ENCODE results near the gene RIT2.

RIT2 gene

GRCh38 chr18:43061816-43062215, 53.7 kb downstream of the RIT2 start:
- H3K27me3 Mint-ChIP-seq, result no peaks in the 10 kb centered on the region
- H3K9me3 Mint-ChIP-seq, result no peaks in the 10 kb centered on the region
- no peak overlapping the region for H3K4me3 Mint-ChIP-seq
- no peaks in the 10 kb centered on the region for H3K4me1 Mint-ChIP-seq
- H3K36me3 Mint-ChIP-seq, result no peaks in the 10 kb centered on the region
- CTCF ChIA-PET, result no interaction called here
- H3K27ac Mint-ChIP-seq, result no peak overlapping the region
- DNase-seq, result no peak

GRCh38 chr18:43061318-43061717, 54.2 kb downstream of the RIT2 start:
- H3K4me1 Mint-ChIP-seq, result no peaks in the 10 kb centered on the region
- no peak overlapping the region for H3K4me3 Mint-ChIP-seq
- CTCF ChIA-PET, result no interaction called here
- H3K9me3 Mint-ChIP-seq, result no peaks in the 10 kb centered on the region
- no peaks in the 10 kb centered on the region for H3K36me3 Mint-ChIP-seq
- no peak for DNase-seq
- no peaks in the 10 kb centered on the region for H3K27me3 Mint-ChIP-seq
- H3K27ac Mint-ChIP-seq, result no peak overlapping the region

- Mint-ChIP-seq H3K27me3 (no peaks in the 10 kb centered on the region), H3K36me3 (no peaks in the 10 kb centered on the region), H3K9me3 (no peaks in the 10 kb centered on the region), H3K4me1 (no peaks in the 10 kb centered on the region), H3K27ac (no peak overlapping the region), H3K4me3 (no peak overlapping the region)
- CTCF ChIA-PET, result no interaction called here
- DNase-seq, result no peak
Measured at GRCh38 chr18:43060020-43060419, 55.5 kb downstream of the RIT2 start.

GRCh38 chr18:43054815-43055519, 60.5 kb downstream of the RIT2 start:
- CTCF ChIA-PET, result no interaction called here
- Mint-ChIP-seq H3K9me3 (peaks cover 1% of the 10 kb centered on the region), H3K36me3 (no peaks in the 10 kb centered on the region), H3K4me3 (no peak overlapping the region), H3K4me1 (no peaks in the 10 kb centered on the region), H3K27ac (no peak overlapping the region), H3K27me3 (no peaks in the 10 kb centered on the region)
- no peak for DNase-seq

- Mint-ChIP-seq H3K9me3 (peaks cover 3% of the 10 kb centered on the region), H3K36me3 (no peaks in the 10 kb centered on the region), H3K4me1 (no peaks in the 10 kb centered on the region), H3K27ac (no peak overlapping the region), H3K4me3 (no peak overlapping the region), H3K27me3 (no peaks in the 10 kb centered on the region)
- CTCF ChIA-PET, result no interaction called here
- DNase-seq, result no peak
Measured at GRCh38 chr18:43049021-43049420, 66.5 kb downstream of the RIT2 start.

- H3K9me3 Mint-ChIP-seq, result peaks cover 5% of the 10 kb centered on the region
- no peaks in the 10 kb centered on the region for H3K27me3 Mint-ChIP-seq
- H3K4me3 Mint-ChIP-seq, result no peak overlapping the region
- DNase-seq, result no peak
- CTCF ChIA-PET, result no interaction called here
- H3K4me1 Mint-ChIP-seq, result no peaks in the 10 kb centered on the region
- no peaks in the 10 kb centered on the region for H3K36me3 Mint-ChIP-seq
- H3K27ac Mint-ChIP-seq, result no peak overlapping the region
Measured at GRCh38 chr18:43046322-43046721, 69.2 kb downstream of the RIT2 start.

GRCh38 chr18:43043626-43044025, 71.9 kb downstream of the RIT2 start:
- no peak for DNase-seq
- Mint-ChIP-seq H3K27ac (no peak overlapping the region), H3K4me1 (no peaks in the 10 kb centered on the region), H3K4me3 (no peak overlapping the region), H3K36me3 (no peaks in the 10 kb centered on the region), H3K27me3 (no peaks in the 10 kb centered on the region), H3K9me3 (peaks cover 7% of the 10 kb centered on the region)
- CTCF ChIA-PET, result no interaction called here

- CTCF ChIA-PET, result no interaction called here
- H3K36me3 Mint-ChIP-seq, result no peaks in the 10 kb centered on the region
- H3K4me1 Mint-ChIP-seq, result no peaks in the 10 kb centered on the region
Measured at GRCh38 chr18:43040281-43040680, 75.2 kb downstream of the RIT2 start.

GRCh38 chr18:43034683-43035500, 80.6 kb downstream of the RIT2 start:
- H3K27ac Mint-ChIP-seq, result no peak overlapping the region
- H3K27me3 Mint-ChIP-seq, result no peaks in the 10 kb centered on the region
- H3K9me3 Mint-ChIP-seq, result no peaks in the 10 kb centered on the region
- DNase-seq, result no peak
- CTCF ChIA-PET, result no interaction called here
- no peaks in the 10 kb centered on the region for H3K36me3 Mint-ChIP-seq
- no peak overlapping the region for H3K4me3 Mint-ChIP-seq
- H3K4me1 Mint-ChIP-seq, result no peaks in the 10 kb centered on the region

More at GRCh38 chr18:43040281-43040680, 75.2 kb downstream of the RIT2 start:
- no peak for DNase-seq
- Mint-ChIP-seq H3K27ac (no peak overlapping the region), H3K9me3 (peaks cover 5% of the 10 kb centered on the region), H3K27me3 (no peaks in the 10 kb centered on the region), H3K4me3 (no peak overlapping the region)

GRCh38 chr18:43031169-43031568, 84.3 kb downstream of the RIT2 start:
- Mint-ChIP-seq H3K4me3 (no peak overlapping the region), H3K9me3 (no peaks in the 10 kb centered on the region), H3K27me3 (no peaks in the 10 kb centered on the region), H3K36me3 (no peaks in the 10 kb centered on the region), H3K27ac (no peak overlapping the region), H3K4me1 (no peaks in the 10 kb centered on the region)
- CTCF ChIA-PET, result no interaction called here
- no peak for DNase-seq

- no peak for DNase-seq
- Mint-ChIP-seq H3K9me3 (no peaks in the 10 kb centered on the region), H3K27ac (no peak overlapping the region), H3K4me1 (no peaks in the 10 kb centered on the region), H3K4me3 (no peak overlapping the region), H3K36me3 (no peaks in the 10 kb centered on the region), H3K27me3 (no peaks in the 10 kb centered on the region)
- CTCF ChIA-PET, result no interaction called here
Measured at GRCh38 chr18:43029414-43029813, 86.1 kb downstream of the RIT2 start.

- CTCF ChIA-PET, result no interaction called here
Measured at GRCh38 chr18:43022874-43023273, 92.6 kb downstream of the RIT2 start.

GRCh38 chr18:43017622-43018021, 97.9 kb downstream of the RIT2 start:
- CTCF ChIA-PET, result no interaction called here
- no peak overlapping the region for H3K27ac Mint-ChIP-seq

More at GRCh38 chr18:43022874-43023273, 92.6 kb downstream of the RIT2 start:
- H3K36me3 Mint-ChIP-seq, result no peaks in the 10 kb centered on the region
- no peak overlapping the region for H3K4me3 Mint-ChIP-seq
- H3K9me3 Mint-ChIP-seq, result peaks cover 12% of the 10 kb centered on the region
- H3K27ac Mint-ChIP-seq, result no peak overlapping the region
- H3K27me3 Mint-ChIP-seq, result no peaks in the 10 kb centered on the region
- H3K4me1 Mint-ChIP-seq, result no peaks in the 10 kb centered on the region
- no peak for DNase-seq

GRCh38 chr18:43013486-43013885, 102.0 kb downstream of the RIT2 start:
- Mint-ChIP-seq H3K27me3 (no peaks in the 10 kb centered on the region), H3K4me1 (no peaks in the 10 kb centered on the region), H3K9me3 (peaks cover 3% of the 10 kb centered on the region), H3K36me3 (no peaks in the 10 kb centered on the region), H3K4me3 (no peak overlapping the region), H3K27ac (no peak overlapping the region)
- DNase-seq, result no peak
- CTCF ChIA-PET, result no interaction called here

More at GRCh38 chr18:43017622-43018021, 97.9 kb downstream of the RIT2 start:
- Mint-ChIP-seq H3K4me1 (no peaks in the 10 kb centered on the region), H3K9me3 (peaks cover 8% of the 10 kb centered on the region), H3K4me3 (no peak overlapping the region), H3K36me3 (no peaks in the 10 kb centered on the region), H3K27me3 (no peaks in the 10 kb centered on the region)
- DNase-seq, result no peak

- DNase-seq, result no peak
- Mint-ChIP-seq H3K27ac (no peak overlapping the region), H3K27me3 (no peaks in the 10 kb centered on the region), H3K4me3 (no peak overlapping the region), H3K36me3 (no peaks in the 10 kb centered on the region), H3K9me3 (peaks cover 3% of the 10 kb centered on the region), H3K4me1 (no peaks in the 10 kb centered on the region)
- CTCF ChIA-PET, result no interaction called here
Measured at GRCh38 chr18:43012951-43013350, 102.5 kb downstream of the RIT2 start.

Measured in activated naive CD4-positive, alpha-beta T cell treated with anti-CD3 and anti-CD28 coated beads, Interleukin-2, amount 10 ng/mL, durations not matched to agents 7 days and 5 days (primary cell).